ENCODE measurements around the gene ABHD2. TPM values are rescaled to one million over a fixed set of nuclear protein-coding genes. Genes with fewer than 3 reads are reported as not detected.

The ABHD2 gene
- total and polyA plus RNA-seq, 9 of the 15 experiments (the other 6 are each of a cell fraction or from before 2014, with no cell fraction given), result 16.9 to 99.8 (median 47.5) TPM

DNA sequence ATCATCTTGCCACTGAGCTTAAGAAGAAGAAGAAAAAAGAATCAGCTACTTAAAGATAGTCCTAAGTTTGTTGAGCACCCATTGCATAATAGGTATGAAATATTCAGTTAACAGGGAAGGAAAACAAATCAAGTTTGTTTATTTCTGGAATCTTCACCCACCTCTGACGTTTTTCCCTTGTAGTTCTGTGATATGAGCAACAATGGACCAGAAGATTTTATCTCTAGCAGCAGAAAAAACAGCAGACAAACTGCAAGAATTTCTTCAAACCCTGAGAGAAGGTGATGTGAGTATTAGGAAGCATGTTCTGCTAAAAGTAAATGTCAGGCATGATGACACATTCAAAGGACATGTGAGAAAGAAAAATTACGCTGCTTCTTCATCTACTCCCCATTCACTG lies 159.2 kb downstream of the ABHD2 start:
- no peak overlapping the region for H3K4me2 ChIP-seq (ENCODE audit: insufficient read depth, low read length)
- BruUV-seq (replicated peaks), result no TSS peak
- WGBS (ENCODE audit: insufficient coverage, low coverage, missing lambda C conversion rate), result 48% methylated on average over 2 of the region's 2 CpGs
- H3K79me2 ChIP-seq (ENCODE audit: control insufficient read depth, insufficient read depth, low read length), result peaks cover 51% of the 10 kb centered on the region
- no peak overlapping the region for H3K9ac ChIP-seq (ENCODE audit: insufficient read depth in 1 of 2, low read depth in 2 of 2, low read length in 2 of 2)
- no peaks in the 10 kb centered on the region for H3K27me3 ChIP-seq (ENCODE audit: control insufficient read depth in 2 of 2, insufficient read depth in 2 of 2, low read length in 2 of 2)
- POLR2A ChIA-PET, result interaction anchor here (1.1 to 1.4 kb wide), 2 partner anchors 17 to 31 kb away, joined by 3 read pairs; no protein-coding TSS in a partner anchor
- intact Hi-C loops (cut with micrococcal nuclease) (no loop called here), in situ Hi-C loops (cut with MboI) (no loop called here)
- no peak overlapping the region for H2AFZ ChIP-seq (ENCODE audit: low read depth, low read length)
- CTCF ChIA-PET (ENCODE audit: low intra/inter-chr PET ratio), result no interaction called here
- H3K36me3 ChIP-seq (ENCODE audit: control insufficient read depth, insufficient read depth, low read length), result peaks cover 59% of the 10 kb centered on the region
- H3K4me3 ChIP-seq, result no peak overlapping the region
- no peak for ATAC-seq
- no peak overlapping the region for H3K27ac ChIP-seq (ENCODE audit: extremely low read depth, low read depth, low read length)
- H3K4me1 ChIP-seq (replicated peaks in 1 of 2; ENCODE audit: control insufficient read depth in 2 of 2, insufficient read depth in 2 of 2, low read length in 2 of 2), result peaks cover 14 to 15% of the 10 kb centered on the region in 2 experiments; a peak in 4 of 5 replicates
- FAIRE-seq, result no peak
- peaks cover 4% of the 10 kb centered on the region for H3K9me1 ChIP-seq (ENCODE audit: control insufficient read depth, insufficient read depth, low read length)
- DNase-seq (ENCODE audit: extremely low read depth in 1 of 4, low spot score in 3 of 4), result no peak
- H4K20me1 ChIP-seq (replicated peaks; ENCODE audit: control insufficient read depth, insufficient read depth, low read length), result 0 out of 2 replicates have a peak, but pooled peaks cover 10% of the 10 kb centered on the region
- TF ChIP-seq CEBPG (CRISPR knock-in tag; IDR thresholded peaks at IDR 0.05), result no peak
- peak in 1 of 2 experiments; percentile 43; a peak in 2 of 4 replicates for TF ChIP-seq CEBPG (tag; conservative IDR thresholded peaks at IDR 0.05 in 1 of 2, IDR thresholded peaks at IDR 0.05 in 1 of 2)
- TF ChIP-seq, protein P1, sequence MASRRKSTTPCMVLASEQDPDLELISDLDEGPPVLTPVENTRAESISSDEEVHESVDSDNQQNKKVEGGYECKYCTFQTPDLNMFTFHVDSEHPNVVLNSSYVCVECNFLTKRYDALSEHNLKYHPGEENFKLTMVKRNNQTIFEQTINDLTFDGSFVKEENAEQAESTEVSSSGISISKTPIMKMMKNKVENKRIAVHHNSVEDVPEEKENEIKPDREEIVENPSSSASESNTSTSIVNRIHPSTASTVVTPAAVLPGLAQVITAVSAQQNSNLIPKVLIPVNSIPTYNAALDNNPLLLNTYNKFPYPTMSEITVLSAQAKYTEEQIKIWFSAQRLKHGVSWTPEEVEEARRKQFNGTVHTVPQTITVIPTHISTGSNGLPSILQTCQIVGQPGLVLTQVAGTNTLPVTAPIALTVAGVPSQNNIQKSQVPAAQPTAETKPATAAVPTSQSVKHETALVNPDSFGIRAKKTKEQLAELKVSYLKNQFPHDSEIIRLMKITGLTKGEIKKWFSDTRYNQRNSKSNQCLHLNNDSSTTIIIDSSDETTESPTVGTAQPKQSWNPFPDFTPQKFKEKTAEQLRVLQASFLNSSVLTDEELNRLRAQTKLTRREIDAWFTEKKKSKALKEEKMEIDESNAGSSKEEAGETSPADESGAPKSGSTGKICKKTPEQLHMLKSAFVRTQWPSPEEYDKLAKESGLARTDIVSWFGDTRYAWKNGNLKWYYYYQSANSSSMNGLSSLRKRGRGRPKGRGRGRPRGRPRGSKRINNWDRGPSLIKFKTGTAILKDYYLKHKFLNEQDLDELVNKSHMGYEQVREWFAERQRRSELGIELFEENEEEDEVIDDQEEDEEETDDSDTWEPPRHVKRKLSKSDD (conservative IDR thresholded peaks at IDR 0.05; ENCODE audit: low read length), result no peak
- no peaks in the 10 kb centered on the region for H3K9me3 ChIP-seq (replicated peaks; ENCODE audit: control insufficient read depth, insufficient read depth, low read depth, low read length)
